Measurements from ENCODE around the gene NAA25.

NAA25 gene

DNA sequence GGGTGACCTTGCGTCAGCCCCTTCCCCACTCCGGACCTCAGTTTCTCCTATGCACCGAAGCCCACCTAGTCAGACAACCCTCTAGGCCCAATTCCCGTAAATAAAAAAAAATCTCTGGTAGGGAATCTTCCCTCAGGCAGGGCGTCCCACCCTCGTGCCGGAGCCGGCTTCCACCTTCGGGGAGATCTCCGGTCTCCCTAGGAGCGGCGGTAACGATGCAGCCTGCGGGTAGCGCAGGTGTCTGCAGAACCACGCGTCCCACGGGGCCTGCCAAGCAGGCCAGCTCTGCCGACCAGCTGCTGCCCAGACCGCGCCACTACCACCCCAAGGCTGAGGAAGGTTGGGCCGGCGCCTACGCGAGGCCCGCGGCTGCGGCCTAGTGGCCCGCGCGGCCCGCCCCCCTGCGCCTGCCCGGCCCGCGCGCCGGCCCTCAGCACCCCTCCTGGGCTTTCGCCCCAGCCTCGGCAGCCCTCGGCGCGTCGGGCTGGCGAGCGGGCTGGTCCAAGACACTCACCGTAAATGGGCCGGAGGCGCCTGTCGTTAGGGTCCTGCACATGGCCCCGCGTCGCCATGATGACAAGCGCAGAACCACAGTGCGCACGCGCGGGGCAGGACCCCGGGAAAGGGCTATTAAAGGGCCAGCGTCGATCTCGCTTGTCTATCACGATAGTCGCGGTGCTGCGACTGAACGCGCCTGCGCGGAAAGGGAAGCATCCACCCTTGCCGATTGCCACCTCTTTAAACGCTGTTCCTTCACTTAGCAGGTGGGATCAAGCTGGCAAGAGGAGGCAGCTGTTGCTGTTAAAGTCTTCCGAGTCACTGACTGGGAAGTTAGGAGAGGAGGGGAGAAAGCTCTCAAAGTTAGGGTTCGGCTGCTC, at the start of gene NAA25:
TSS of gene NAA25 (minus strand) at position 582 of the 878 bp plus-strand sequence. CDS start at position 572, 10 bp downstream.
- DNase-seq: peak; percentile 84

DNA sequence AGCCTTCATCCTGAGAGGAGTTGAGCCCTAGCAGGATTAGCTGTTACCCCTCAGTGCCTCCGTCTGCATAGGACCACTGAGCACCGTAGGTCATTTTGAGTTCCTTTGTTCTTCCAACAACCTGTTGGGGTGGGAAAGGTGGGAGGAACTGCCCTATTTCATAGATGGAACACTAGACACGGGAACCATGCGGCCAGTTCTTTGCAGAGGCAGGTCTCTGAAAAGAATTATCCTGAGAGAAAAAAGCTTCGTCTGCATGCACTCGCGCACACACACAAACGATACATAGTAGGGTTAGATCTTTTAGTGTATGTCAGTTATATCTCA, 45.3 kb upstream of the NAA25 start:
- DNase-seq: no peak

DNA sequence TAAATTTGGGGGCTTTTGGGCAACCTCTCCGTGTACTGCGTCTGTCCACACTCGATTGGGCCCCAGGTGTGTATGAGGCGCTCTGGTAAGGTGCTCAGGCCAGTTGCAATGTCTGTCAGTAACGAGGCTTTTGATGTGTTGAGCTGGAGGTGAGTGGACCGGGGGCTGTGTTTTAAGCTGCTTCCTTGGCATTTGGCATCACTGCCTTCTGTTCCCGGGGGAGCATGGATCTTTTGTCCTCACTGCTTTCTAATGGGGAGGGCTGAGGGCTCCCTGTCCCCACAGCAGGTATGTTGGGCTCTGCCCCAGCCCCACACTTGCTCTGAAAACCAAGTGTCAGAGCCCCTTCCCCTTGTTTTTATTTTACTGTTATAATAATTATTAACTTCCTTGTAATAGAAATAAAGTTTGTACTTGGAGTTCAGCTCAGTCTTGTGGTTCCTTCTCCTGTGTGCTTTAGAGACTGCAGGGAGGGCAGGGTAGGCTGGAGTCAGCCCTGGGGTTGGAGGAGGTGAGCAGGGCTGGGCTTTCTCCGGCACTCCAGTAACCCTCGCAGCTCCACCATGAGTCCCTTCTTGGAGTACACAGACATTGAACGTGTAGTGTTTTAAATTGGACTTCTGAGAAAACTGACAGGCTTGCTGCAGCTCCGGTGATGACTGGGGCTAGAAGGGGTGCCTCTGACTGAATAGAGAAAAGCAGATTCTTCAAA, 44.8 kb upstream of the NAA25 start:
- DNase-seq: no peak

DNA sequence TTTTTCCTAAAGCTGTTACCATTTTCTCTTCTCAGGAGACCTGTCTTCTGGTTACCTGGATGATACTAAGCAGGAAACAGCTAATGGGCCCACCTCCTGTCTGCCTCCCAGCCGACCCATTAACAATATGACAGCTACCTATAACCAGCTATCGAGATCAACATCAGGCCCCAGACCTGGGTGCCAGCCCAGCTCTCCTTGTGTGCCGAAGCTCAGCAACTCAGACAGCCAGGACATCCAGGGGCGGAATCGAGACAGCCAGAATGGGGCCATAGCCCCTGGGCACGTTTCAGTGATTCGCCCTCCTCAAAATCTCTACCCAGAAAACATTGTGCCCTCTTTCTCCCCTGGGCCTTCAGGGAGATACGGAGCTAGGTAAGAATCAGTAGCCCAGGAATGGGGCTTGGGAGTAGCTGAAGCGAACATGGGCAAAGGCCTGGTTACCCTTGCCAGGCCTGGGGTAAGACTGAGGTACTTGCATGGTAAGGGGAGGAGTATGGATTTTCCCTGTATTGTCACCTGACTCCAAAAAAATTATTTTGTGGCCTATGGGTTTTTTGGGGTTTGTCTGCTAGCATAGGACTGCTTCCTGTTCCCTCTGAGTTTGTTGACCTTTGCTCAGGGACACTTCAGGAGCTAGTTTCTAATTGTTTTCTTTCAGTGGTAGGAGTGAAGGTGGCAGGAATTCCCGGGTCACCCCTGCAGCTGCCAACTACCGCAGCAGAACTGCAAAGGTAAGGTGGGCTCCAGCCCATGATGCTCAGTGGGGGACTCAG, 43.4 kb upstream of the NAA25 start:
- no peak for DNase-seq

DNA sequence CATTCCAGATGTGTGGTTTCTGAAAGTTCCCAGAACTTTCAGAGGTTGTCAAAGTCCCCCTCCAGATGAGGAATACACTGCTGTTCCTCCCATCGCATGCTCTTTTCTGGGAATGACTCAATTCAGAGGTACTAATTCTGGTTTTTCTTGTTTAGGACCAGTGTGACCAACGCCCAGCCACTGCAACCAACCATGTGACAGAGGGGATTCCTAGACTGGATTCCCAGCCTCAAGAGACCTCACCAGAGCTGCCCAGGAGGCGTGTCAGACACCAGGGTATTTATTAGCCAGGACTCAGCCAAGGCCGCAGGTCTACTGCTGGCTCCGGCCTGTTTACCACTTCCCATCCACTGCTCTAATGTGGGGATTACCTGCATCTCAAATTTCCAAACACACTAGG, 41.0 kb upstream of the NAA25 start:
- DNase-seq: no peak

DNA sequence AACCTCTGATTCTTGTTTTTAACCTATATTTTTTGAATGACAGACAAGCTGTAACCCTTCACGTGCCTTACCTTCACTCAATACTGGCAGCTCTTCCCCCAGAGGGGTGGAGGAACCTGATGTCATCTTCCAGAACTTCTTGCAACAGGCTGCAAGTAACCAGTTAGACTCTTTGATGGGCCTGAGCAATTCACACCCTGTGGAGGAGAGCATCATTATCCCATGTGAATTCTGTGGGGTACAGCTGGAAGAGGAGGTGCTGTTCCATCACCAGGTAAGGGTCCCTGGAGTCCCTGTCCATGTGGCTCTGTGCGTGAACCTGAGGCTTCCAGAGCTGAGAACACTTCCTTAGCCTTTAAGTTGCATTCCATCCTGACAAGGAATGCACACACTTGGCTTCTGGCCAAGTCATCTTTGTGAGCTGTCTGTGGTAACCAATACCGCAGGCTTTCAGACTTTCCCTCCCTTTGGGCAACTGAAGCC, 39.5 kb upstream of the NAA25 start:
- no peak for DNase-seq

DNA sequence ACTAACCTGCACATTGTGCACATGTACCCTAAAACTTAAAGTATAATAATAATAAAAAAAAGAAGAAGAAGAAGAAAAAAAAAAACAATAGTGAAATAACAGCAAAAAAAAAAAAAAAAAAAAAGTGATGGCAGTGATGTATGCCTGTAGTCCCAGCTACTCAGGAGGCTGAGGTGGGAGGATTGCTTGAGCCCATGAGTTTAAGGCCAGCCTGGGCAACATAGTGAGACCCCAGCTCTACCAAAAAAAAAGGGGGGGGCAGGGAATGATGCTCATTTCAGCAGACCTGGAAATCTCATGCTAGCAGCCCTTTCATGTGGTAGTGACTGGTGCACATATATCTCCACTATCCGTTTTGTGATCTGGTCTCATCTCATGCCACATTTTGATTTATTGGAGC, 37.5 kb upstream of the NAA25 start:
- no peak for DNase-seq

DNA sequence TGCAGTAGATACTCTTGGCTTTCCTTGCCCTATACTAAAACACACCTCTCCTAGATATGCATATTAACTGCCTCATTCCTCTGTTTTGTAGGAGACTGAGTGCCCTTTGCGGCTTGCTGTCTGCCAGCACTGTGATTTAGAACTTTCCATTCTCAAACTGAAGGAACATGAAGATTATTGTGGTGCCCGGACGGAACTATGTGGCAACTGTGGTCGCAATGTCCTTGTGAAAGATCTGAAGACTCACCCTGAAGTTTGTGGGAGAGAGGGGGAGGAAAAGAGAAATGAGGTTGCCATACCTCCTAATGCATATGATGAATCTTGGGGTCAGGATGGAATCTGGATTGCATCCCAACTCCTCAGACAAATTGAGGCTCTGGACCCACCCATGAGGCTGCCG, 32.1 kb upstream of the NAA25 start:
- DNase-seq: no peak

DNA sequence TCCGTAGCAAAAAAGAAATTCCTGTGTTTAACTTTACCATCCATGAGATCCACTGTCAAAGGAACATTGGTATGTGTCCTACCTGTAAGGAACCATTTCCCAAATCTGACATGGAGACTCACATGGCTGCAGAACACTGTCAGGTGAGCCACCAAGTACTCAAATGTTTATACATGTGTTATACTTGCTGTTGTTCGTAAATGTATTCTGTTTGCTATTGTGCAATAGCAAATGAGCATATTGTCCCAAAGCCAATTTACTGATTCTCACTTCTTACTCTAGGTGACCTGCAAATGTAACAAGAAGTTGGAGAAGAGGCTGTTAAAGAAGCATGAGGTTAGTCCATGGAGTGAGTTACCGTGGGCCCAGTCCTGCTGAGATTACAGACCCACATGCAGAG, 26.1 kb upstream of the NAA25 start:
- no peak for DNase-seq

DNA sequence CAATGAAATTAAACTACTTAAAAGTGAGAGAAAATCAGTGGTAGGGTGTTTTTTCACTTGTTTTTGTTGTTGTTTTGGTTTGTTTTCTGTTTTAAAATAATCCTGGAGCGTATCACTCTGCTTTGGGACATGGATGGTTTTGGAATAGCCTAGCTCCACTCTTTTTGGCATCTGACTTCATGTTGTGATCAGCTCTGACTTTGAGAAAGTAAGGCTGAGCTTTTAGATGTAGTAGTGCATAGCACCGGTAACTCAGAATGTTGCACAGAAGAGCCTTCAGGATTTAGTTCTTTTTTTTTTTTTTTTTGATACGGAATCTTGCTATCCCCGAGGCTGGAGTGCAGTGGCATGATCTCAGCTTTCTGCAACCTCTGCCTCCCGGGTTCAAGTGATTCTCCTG, 24.8 kb upstream of the NAA25 start:
- no peak for DNase-seq

DNA sequence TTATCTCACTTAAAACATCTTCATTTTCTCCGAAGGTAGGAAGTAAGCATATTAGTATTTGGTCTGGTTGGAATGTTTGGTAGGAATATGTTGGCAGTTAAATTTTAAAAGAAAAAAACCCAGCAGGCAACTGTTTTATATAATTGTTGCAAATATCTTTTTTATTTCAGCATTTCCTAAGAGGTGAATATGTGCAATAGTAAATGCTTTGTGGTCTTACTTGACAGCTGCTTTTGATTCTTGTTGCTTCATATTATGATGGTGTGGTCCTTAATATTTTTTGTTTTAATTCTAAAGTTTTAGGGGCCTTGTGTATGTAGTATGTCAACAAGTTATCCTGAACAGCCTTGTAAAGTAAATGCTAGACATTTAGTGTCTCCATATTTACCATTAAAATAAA, 23.1 kb upstream of the NAA25 start:
- no peak for DNase-seq

DNA sequence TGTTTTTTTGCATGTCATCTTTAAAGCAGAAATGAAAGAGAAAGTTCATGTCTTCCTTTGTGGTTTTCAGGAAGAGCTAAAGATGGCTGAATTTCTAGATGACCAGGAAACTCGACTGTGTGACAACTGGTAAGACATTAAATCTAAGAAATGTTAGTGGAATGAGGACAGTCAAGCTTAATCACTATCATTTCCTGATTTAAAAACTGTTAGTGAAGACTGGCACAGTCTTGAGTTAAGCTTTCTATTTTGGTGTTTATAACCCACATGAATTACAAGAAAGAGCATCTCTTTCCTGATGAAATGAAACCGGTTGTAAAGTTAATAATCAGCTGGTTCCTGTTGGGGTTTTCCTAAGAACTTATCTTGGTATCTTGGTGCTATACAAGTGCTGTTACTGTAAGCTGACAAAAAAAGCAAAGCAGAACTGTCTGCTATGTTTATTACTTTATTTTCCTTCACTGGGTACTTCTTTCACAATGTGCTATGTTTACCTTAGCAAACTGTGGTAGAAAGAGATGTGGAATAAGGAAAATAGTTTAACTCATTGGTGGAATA, 21.9 kb upstream of the NAA25 start:
- no peak for DNase-seq

DNA sequence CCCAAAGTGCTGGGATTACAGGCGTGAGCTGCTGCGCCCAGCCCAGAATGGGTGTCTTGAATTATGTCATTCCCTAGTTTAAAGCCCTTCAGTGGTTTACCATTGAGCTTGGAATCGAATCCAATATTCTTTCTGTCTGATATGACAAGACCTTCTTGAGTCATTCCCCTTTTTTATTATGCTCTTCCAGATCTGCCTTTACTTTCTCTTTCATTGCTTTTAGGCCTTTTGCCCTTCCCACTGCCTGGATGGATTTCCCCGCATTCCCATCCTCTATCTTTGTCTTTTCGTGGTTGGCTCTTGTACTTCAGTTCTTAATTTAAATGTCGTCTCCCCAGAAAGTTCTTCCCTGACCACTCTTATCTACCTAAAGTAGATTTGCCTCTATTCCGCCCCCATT, 18.3 kb upstream of the NAA25 start:
- DNase-seq: no peak

DNA sequence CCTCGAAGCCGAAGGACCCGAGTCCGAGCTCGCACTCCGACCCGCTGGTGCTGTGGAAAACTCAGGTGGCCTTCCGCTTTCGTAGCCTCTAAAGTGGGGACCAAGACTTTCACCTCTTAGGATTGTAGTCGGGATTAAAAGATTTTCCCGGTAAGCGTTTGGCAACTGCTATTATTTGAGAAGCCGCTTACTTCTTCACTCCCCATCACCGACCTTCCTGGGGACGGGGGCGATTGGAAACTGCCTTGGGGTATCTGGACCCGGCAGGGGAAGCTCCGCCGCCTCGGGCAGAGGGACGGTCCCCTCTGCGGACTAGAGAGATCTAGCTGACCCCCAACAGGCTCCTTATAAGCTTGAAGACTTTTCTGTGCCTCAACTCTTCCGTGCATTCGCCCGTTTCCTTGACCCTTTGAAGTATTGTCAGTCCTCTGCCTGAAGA, 17.4 kb upstream of the NAA25 start:
- no peak for DNase-seq

DNA sequence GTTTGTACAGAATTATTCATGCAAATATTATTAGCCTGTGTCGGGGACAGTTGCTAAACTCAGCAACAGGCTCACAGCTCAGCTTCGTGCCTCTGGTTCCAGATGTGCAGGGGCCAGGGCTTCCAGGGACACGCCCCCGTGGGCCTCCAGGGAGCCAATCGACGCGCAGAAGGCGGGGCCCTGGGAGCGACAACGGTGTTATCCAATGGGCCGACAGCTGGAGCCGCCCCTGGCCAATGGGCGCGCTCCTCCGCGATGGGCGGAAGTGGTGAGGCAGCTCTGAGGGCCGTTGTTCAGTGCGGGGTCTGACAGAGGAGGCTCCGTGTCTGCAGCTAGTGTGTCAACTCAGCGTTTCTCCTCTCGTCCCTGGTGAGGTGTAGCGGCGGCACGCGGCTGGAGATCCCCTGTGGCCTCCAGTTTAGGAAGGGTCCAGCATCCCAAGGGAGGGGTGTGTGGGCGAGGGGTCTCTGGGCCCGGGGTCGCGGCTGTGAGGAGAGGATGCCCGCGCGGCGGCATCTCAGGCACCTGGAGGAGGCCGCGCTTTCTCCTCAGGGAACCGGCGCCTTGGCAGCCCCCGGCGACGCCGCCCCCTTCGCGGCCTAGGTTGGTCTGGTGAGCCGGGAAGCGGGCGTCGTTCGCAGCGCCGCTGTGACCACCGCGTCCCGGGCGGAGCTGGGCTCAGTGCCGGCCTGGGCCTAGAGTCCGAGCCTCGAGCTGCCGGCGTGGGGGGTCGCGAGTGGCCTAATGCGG, 16.8 kb upstream of the NAA25 start, which contains the start of gene TRAFD1:
TSS of gene TRAFD1 (plus strand) at position 311 of the 750 bp plus-strand sequence. CDS start 4,963 bp downstream, outside the sequence.
- peak; percentile 93 for DNase-seq

DNA sequence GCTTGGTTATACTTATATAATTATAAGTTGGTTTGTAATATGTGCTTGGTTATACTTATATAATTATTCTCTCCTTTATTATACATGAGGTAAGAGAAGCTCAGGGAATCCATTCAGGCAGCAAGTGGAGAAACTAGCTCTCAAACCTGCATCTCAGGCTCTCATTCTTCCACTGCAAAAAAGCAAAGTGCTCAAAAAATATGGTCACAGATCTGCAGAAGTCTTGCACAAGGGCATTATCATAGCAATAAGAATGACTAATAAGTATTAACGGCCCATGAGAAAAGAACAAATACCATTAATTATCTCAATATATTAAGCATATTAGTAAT, 16.3 kb upstream of the NAA25 start:
- no peak for DNase-seq

DNA sequence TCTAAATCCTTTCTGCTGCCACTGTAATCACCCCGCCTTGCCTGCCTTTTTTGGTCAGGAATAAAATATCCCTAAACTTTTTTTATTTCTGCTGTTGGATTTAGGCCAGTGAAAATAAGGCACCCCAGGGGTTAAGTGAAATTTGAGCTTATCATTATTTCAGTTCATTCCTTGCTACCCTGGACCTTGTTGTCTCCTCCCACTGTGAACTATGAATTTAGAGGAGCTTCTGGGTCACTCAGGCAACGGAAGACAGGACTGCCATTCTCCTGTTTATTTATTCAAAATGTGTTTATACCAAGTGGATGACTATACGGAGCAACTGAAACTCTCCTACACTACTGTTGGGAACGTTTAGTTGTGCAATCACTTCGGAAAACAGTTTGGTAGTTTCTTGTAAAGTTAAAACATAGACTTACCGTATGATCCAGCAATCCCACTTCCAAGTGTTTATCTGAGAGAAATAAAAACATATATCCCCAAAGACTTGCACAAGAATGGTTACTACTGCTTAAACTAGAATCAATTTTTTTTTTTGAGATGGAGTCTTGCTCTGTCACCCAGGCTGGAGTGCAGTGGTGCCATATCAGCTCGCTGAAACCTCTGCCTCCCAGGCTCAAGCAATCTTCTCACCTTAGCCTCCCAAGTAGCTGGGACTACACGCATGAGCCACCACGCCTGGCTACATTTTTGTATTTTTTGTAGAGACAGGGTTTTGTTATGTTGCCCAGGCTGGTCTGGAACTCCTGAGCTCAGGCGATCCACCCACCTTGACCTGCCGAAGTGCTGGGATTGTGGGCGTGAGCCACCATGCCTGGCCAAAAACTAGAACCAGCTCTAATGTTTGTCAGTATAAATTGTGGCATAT, 14.5 kb upstream of the NAA25 start:
- no peak for DNase-seq

DNA sequence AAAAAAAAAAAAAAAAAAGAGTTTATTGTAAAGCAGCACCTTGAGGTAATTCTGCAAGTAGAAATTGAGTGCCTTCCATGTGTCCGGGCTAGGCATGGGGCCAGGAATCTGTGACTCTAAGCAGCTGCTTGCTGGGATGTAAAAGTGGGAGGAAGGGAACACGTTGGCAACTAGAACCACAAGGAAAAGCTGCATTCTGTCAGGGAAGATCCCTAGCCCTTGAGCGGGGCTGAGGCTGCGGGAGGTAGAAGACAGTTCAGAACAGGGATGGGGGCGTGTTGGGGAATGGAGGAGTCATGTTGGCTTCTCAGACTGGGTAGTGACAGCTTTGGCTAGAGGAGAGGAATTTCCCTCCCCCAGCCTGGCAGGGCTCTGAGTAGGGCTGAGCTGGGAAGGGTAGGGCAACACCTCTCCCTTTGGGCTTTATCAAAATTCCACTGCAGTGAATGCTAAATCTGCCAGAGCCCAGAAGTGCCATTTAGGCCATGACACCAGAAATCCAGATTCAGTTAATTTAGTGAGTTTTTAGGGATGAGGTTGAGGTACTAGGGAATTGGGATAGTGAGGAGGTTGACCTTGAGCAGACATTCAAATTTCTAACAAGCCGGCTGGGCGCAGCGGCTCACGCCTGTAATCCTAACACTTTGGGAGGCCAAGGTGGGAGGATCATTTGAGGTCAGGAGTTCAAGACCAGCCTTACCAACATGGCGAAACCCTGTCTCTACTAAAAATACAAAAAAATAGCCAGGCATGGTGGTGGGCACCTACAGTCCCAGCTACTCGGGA, 13.4 kb upstream of the NAA25 start:
- DNase-seq: no peak

DNA sequence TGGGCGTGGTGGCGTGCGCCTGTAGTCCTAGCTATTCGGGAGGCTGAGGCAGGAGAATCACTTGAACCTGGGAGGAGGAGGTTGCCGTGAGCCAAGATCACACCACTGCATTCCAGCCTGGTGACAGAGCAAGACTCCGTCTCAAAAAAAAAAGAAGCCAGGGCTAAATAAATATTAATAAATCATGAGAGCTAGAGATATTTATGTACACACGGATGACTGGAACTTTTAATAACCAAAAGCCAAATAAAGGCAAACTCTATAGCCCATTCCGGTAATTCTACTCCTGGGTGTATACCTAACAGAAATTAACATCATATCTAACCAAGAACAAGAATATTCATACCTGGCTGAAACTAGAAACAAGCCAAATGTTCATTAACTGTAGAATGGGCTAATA, 9.1 kb upstream of the NAA25 start:
- no peak for DNase-seq

DNA sequence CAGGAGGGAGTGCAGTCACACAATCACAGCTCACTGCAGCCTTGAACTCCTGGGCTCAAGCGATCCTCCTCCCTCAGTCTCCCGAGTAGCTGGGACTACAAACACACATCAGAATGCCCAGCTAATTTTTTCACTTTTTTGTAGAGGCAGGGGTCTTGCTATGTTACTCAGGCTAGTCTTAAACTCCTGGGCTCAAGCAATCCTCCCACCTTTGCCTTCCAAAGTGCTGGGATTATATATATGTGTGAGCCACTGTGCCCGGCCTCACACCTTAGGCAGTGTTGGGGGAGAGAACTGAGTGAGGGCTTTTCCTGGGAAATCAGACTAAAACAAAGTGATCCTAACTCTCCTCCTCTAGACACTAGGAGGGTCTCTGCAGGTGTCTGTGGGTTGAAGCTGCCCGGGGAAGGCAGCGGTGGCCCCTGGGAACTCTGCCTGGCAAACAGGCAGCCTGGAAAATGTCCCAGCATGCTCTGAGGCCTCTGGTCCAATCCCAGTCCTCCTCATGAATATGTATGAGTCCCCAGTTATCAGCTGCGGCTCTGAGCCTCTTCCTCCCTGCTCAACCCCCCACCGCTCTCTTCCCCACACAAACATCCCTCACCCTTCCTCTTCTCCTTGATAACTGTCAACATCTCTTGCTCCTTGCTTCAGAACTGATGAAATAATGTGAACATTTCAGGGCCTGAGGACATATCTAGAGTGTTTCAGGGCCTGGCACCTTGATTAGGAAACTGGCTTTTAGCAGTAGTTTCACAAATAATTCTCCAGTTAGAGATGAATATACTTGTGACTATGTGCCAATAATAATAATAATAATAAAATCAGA, 7.9 kb upstream of the NAA25 start:
- no peak for DNase-seq

Measured in NK-92 treated with Interleukin-12 subunit alpha and Interleukin-12 subunit beta, amount 100 ng/mL, for 24 hours (cell line).